ENCODE data around the gene CAPZB.

DNA sequence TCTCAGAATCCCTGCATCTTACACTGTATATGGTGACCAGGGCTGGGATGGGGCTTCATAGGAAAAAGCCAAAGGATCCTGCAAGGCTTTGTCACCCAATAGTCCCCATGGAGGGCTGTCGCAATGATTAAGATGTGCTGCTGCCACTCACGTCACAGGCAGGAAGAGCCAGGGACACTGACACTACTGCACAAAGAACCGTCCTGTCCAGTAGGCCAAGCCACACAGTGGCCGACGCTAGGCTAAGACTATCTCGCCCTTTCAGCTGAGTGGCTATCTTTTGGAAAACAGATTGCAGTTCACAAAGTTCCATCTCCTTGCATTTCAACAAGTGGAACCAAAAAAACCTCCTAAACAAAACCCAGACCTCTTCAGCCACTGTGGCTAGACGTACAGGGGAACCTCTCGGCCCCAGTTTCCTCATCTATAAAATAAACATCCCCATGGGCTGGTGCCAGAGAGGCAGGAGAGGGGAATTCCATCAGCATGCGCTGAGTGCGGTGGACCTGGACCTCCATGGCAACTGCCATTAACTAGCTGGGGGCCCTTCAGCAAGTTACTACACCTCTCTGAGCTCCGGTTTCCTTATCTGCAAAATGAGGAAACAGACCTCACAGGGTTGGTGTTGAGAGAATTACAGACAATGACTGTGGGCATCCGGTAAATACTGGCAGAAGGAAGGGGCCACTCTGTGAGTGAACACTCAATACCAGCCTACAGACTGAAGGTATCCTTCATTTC, 8.7 kb downstream of the CAPZB start:
- TF ChIP-seq, protein P1, sequence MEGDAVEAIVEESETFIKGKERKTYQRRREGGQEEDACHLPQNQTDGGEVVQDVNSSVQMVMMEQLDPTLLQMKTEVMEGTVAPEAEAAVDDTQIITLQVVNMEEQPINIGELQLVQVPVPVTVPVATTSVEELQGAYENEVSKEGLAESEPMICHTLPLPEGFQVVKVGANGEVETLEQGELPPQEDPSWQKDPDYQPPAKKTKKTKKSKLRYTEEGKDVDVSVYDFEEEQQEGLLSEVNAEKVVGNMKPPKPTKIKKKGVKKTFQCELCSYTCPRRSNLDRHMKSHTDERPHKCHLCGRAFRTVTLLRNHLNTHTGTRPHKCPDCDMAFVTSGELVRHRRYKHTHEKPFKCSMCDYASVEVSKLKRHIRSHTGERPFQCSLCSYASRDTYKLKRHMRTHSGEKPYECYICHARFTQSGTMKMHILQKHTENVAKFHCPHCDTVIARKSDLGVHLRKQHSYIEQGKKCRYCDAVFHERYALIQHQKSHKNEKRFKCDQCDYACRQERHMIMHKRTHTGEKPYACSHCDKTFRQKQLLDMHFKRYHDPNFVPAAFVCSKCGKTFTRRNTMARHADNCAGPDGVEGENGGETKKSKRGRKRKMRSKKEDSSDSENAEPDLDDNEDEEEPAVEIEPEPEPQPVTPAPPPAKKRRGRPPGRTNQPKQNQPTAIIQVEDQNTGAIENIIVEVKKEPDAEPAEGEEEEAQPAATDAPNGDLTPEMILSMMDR (IDR thresholded peaks at IDR 0.05; ENCODE audit: low read length) = no peak
- no peak for TF ChIP-seq EZH2 (IDR thresholded peaks at IDR 0.05; ENCODE audit: borderline replicate concordance, low read length)

Data from OCI-LY1 (cell line).